ENCODE data around the gene TLCD5. TPM values are rescaled to one million over a fixed set of nuclear protein-coding genes. Genes with fewer than 3 reads are reported as not detected.

The TLCD5 gene
- total and polyA plus RNA-seq, 4 donors: 2.0 to 10.8 (median 3.1) TPM

- no peak overlapping the region for H3K4me3 ChIP-seq
- H3K27ac ChIP-seq (ENCODE audit: low read depth in 1 of 2, low read length in 1 of 2): no peak overlapping the region
- no peaks in the 10 kb centered on the region for H3K9me3 ChIP-seq (ENCODE audit: control insufficient read depth in 4 of 4, insufficient read depth in 3 of 4, low read length in 3 of 4)
- no peak overlapping the region for H3K9ac ChIP-seq (ENCODE audit: insufficient read depth in 1 of 2, low read length in 2 of 2)
- no peak for DNase-seq
- TF ChIP-seq CTCF (IDR thresholded peaks at IDR 0.05; ENCODE audit: control extremely low read depth, extremely low read depth): no peak
- H3K27me3 ChIP-seq (ENCODE audit: control insufficient read depth in 3 of 3, insufficient read depth in 3 of 3, low read length in 2 of 3): peaks cover 0 to 2% (median 0%) of the 10 kb centered on the region in 3 donors
- 92 to 94% methylated on average over 3 of the region's 3 CpGs for WGBS, 2 donors
- no peaks in the 10 kb centered on the region for H3K36me3 ChIP-seq (ENCODE audit: control insufficient read depth in 4 of 4, insufficient read depth in 4 of 4, low read length in 4 of 4)
- H3K4me1 ChIP-seq (ENCODE audit: control insufficient read depth in 5 of 5, insufficient read depth in 5 of 5, low read length in 5 of 5): peaks cover 3 to 32% (median 11%) of the 10 kb centered on the region in 5 donors
- no peak for ATAC-seq (ENCODE audit: insufficient read depth, low FRiP score)
Observed at GRCh38 chr11:120358729-120359128, 33.6 kb downstream of the TLCD5 start.

DNA sequence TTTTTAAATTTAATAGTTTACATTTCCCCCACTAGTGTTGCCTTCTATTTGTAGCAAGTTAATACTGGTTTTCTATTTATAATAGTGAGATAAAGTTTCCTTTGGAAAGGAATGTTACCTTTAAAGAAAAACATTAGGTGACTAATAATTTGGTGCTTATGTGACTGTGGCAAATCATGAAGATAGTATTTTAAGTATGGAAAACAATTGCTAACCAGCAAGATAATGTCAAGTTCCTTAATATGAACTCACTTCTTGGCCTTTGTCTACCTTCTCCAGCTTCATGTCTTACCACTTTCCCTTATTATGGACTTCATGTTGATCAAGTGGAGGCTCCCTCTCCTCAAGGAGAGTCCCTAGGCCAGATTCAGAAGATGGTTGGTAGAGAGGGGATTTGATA lies 38.3 kb downstream of the TLCD5 start:
- Histone ChIP-seq H3K4me1 (ENCODE audit: control insufficient read depth in 5 of 5, insufficient read depth in 5 of 5, low read length in 5 of 5) (peaks cover 0 to 21% (median 0%) of the 10 kb centered on the region in 5 donors), H3K4me3 (no peak overlapping the region), H3K27me3 (ENCODE audit: control insufficient read depth in 3 of 3, insufficient read depth in 3 of 3, low read length in 2 of 3) (peaks cover 0 to 2% (median 0%) of the 10 kb centered on the region in 3 donors), H3K9me3 (ENCODE audit: control insufficient read depth in 4 of 4, insufficient read depth in 3 of 4, low read length in 3 of 4) (no peaks in the 10 kb centered on the region), H3K9ac (ENCODE audit: insufficient read depth in 1 of 2, low read length in 2 of 2) (no peak overlapping the region), H3K36me3 (ENCODE audit: control insufficient read depth in 4 of 4, insufficient read depth in 4 of 4, low read length in 4 of 4) (peaks cover 0 to 2% (median 0%) of the 10 kb centered on the region in 4 donors), H3K27ac (ENCODE audit: low read depth in 1 of 2, low read length in 1 of 2) (peak overlapping the region in 1 of 2 donors; percentile 72)
- TF ChIP-seq CTCF (IDR thresholded peaks at IDR 0.05; ENCODE audit: control extremely low read depth, extremely low read depth): no peak
- ATAC-seq (ENCODE audit: insufficient read depth, low FRiP score) (no peak), DNase-seq (no peak)

DNA sequence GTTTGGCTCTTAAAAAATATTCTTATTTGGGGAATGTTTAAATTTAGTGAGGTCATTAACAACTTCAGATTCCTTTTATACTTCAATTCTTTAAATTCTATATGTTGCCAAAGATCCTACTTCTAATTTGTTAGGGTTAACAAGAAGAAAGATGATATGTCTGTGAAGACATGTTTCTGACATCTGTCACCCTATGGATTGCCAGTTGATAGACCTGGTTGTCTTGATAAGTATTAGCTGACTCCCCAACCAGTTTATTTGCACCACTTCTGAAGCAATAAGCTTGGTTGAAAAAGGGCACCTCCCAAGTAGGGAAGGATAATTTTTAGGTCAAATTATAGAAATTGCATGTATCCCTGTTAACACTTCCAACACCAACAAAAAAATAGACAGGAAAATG lies 40.4 kb downstream of the TLCD5 start:
- no peak overlapping the region for H3K4me3 ChIP-seq
- H3K27ac ChIP-seq (ENCODE audit: low read depth in 1 of 2, low read length in 1 of 2): no peak overlapping the region
- peaks cover 0 to 21% (median 0%) of the 10 kb centered on the region in 5 donors for H3K4me1 ChIP-seq (ENCODE audit: control insufficient read depth in 5 of 5, insufficient read depth in 5 of 5, low read length in 5 of 5)
- H3K9me3 ChIP-seq (ENCODE audit: control insufficient read depth in 4 of 4, insufficient read depth in 3 of 4, low read length in 3 of 4): no peaks in the 10 kb centered on the region
- no peaks in the 10 kb centered on the region for H3K27me3 ChIP-seq (ENCODE audit: control insufficient read depth in 3 of 3, insufficient read depth in 3 of 3, low read length in 2 of 3)
- ATAC-seq (ENCODE audit: insufficient read depth, low FRiP score) (no peak), DNase-seq (no peak)
- H3K36me3 ChIP-seq (ENCODE audit: control insufficient read depth in 4 of 4, insufficient read depth in 4 of 4, low read length in 4 of 4): peaks cover 0 to 2% (median 0%) of the 10 kb centered on the region in 4 donors
- no peak for TF ChIP-seq CTCF (IDR thresholded peaks at IDR 0.05; ENCODE audit: control extremely low read depth, extremely low read depth)
- no peak overlapping the region for H3K9ac ChIP-seq (ENCODE audit: insufficient read depth in 1 of 2, low read length in 2 of 2)

DNA sequence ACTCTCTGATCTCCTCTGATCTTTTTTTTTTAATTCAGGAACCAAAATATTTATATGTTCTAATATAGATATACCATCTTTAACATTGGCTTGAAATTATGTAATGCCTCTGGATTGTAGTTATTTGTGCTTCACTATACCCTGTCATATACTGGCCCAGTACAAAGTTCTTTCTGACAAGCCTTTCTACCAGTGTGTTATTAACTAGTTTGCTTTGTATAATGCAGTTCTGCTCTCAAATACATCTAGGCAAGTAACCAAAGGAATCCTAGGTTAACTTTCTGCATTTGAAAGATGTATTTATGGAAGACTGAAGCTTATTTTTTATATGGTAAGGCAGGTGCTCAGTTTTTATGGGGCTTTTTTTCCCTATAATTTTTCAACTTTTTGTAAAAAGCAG lies 47.2 kb downstream of the TLCD5 start:
- no peak for TF ChIP-seq CTCF (IDR thresholded peaks at IDR 0.05; ENCODE audit: control extremely low read depth, extremely low read depth)
- DNase-seq: no peak
- Histone ChIP-seq H3K27me3 (ENCODE audit: control insufficient read depth in 3 of 3, insufficient read depth in 3 of 3, low read length in 2 of 3) (no peaks in the 10 kb centered on the region), H3K9me3 (ENCODE audit: control insufficient read depth in 4 of 4, insufficient read depth in 3 of 4, low read length in 3 of 4) (no peaks in the 10 kb centered on the region), H3K4me3 (no peak overlapping the region), H3K4me1 (ENCODE audit: control insufficient read depth in 5 of 5, insufficient read depth in 5 of 5, low read length in 5 of 5) (peaks cover 0 to 24% (median 0%) of the 10 kb centered on the region in 5 donors), H3K36me3 (ENCODE audit: control insufficient read depth in 4 of 4, insufficient read depth in 4 of 4, low read length in 4 of 4) (peaks cover 0 to under 1% (median 0%) of the 10 kb centered on the region in 4 donors), H3K9ac (ENCODE audit: insufficient read depth in 1 of 2, low read length in 2 of 2) (peak overlapping the region in 1 of 2 donors; percentile 20), H3K27ac (ENCODE audit: low read depth in 1 of 2, low read length in 1 of 2) (no peak overlapping the region)
- ATAC-seq (ENCODE audit: insufficient read depth, low FRiP score): no peak

Data from lung (tissue), 12 donors.